ENCODE data around the gene SLC1A5. TPM values are rescaled to one million over a fixed set of nuclear protein-coding genes. Genes with fewer than 3 reads are reported as not detected.

Gene SLC1A5
- polyA plus RNA-seq, 3 donors, result 34.6 to 64.9 (median 57.3) TPM

- peaks cover 0 to 2% (median 0%) of the 10 kb centered on the region in 7 donors for H3K9me3 Mint-ChIP-seq
- no peaks in the 10 kb centered on the region for H3K27me3 ChIP-seq (ENCODE audit: control insufficient read depth in 2 of 2, insufficient read depth in 2 of 2, low read length in 2 of 2)
- peaks cover 55% of the 10 kb centered on the region for H3K4me1 Mint-ChIP-seq
- peak overlapping the region; percentile 7 for H3K4me2 ChIP-seq (replicated peaks; ENCODE audit: extremely low read depth, low read length, poor library complexity, severe bottlenecking)
- TF ChIP-seq CTCF (IDR thresholded peaks at IDR 0.05), result peak; percentile 99
- peak; percentile 59 to 69 (median 69) for DNase-seq
- H3K4me1 ChIP-seq (ENCODE audit: control insufficient read depth in 1 of 2, insufficient read depth in 2 of 2, low read length in 2 of 2), result peaks cover 50 to 55% of the 10 kb centered on the region in 2 donors
- peaks cover 40% of the 10 kb centered on the region for H3K79me2 ChIP-seq (ENCODE audit: insufficient read depth, low read length)
- H3K4me3 ChIP-seq (replicated peaks in 1 of 3; ENCODE audit: low read depth in 2 of 3, low read length in 3 of 3), result no peak overlapping the region
- H3K27ac Mint-ChIP-seq, result peak overlapping the region in 4 of 7 donors; percentile 12 to 73 (median 24)
- no peaks in the 10 kb centered on the region for H3K9me3 ChIP-seq (replicated peaks in 1 of 2; ENCODE audit: control insufficient read depth in 1 of 2, insufficient read depth in 1 of 2, low read length in 2 of 2)
- H3K27me3 Mint-ChIP-seq (ENCODE audit: low read depth in 3 of 3), result peaks cover 2% of the 10 kb centered on the region in 3 donors
- H3K9ac ChIP-seq (ENCODE audit: insufficient read depth, low read length, poor library complexity, severe bottlenecking), result no peak overlapping the region
- peaks cover 76 to 87% of the 10 kb centered on the region in 2 donors for H3K36me3 Mint-ChIP-seq
- H3K4me3 Mint-ChIP-seq, result no peak overlapping the region
- no peak overlapping the region for H3K27ac ChIP-seq (ENCODE audit: low read depth in 1 of 2, low read length in 2 of 2)
- peaks cover 85% of the 10 kb centered on the region for H4K20me1 ChIP-seq (ENCODE audit: insufficient read depth, low read length)
- WGBS (ENCODE audit: insufficient coverage), result 44% methylated on average over 18 of the region's 20 CpGs
- intact Hi-C loops (cut with micrococcal nuclease), result loop anchor here (1.0 to 2.0 kb wide), 2 partner anchors 14 to 25 kb away; no protein-coding TSS in a partner anchor
- no peak overlapping the region for H2AFZ ChIP-seq (ENCODE audit: insufficient read depth, low read depth, low read length, poor library complexity, severe bottlenecking)
- H3K36me3 ChIP-seq (replicated peaks in 1 of 2; ENCODE audit: control insufficient read depth in 1 of 2, insufficient read depth in 2 of 2, low read length in 2 of 2), result peaks cover 68 to 77% of the 10 kb centered on the region in 2 donors
Measured at GRCh38 chr19:46728693-46729339, 59.6 kb downstream of the SLC1A5 start.

DNA sequence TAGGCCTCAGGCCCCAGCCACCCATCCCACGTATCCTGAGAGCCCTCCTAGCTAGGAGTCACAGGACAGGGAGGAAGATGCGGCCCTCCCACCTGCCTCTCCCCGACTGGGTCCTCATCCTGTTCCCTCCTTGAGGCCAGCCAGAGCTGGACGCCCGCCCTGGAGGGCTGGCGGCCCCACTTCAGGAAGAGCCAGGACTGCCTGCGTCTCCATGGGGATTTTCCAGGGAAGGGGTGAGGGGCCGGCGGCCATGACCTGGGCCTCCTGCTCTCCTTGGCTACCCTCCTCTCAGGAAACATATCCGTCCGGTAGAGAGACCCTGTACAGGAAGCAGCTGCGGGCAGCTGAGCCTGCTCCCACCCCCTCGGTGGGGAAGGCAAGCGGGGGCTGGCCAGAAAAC, 60.2 kb downstream of the SLC1A5 start:
- H3K36me3 ChIP-seq (replicated peaks in 1 of 2; ENCODE audit: control insufficient read depth in 1 of 2, insufficient read depth in 2 of 2, low read length in 2 of 2), result peaks cover 74 to 83% of the 10 kb centered on the region in 2 donors
- peaks cover 0 to 2% (median 0%) of the 10 kb centered on the region in 7 donors for H3K9me3 Mint-ChIP-seq
- peaks cover 2% of the 10 kb centered on the region in 3 donors for H3K27me3 Mint-ChIP-seq (ENCODE audit: low read depth in 3 of 3)
- H3K4me1 ChIP-seq (ENCODE audit: control insufficient read depth in 1 of 2, insufficient read depth in 2 of 2, low read length in 2 of 2), result peaks cover 44 to 49% of the 10 kb centered on the region in 2 donors
- no peak for TF ChIP-seq CTCF (IDR thresholded peaks at IDR 0.05)
- intact Hi-C loops (cut with micrococcal nuclease), result loop anchor here (1.0 to 2.0 kb wide), 2 partner anchors 13 to 24 kb away; no protein-coding TSS in a partner anchor
- no peak for DNase-seq
- peak overlapping the region in 2 of 7 donors; percentile 26 to 73 for H3K27ac Mint-ChIP-seq
- H3K4me3 Mint-ChIP-seq, result no peak overlapping the region
- H3K4me1 Mint-ChIP-seq, result peaks cover 50% of the 10 kb centered on the region
- no peaks in the 10 kb centered on the region for H3K9me3 ChIP-seq (replicated peaks in 1 of 2; ENCODE audit: control insufficient read depth in 1 of 2, insufficient read depth in 1 of 2, low read length in 2 of 2)
- WGBS (ENCODE audit: insufficient coverage), result 53% methylated on average over 8 of the region's 14 CpGs
- H3K4me3 ChIP-seq (replicated peaks in 1 of 3; ENCODE audit: low read depth in 2 of 3, low read length in 3 of 3), result no peak overlapping the region
- H3K27ac ChIP-seq (ENCODE audit: low read depth in 1 of 2, low read length in 2 of 2), result no peak overlapping the region
- H4K20me1 ChIP-seq (ENCODE audit: insufficient read depth, low read length), result peaks cover 87% of the 10 kb centered on the region
- no peak overlapping the region for H2AFZ ChIP-seq (ENCODE audit: insufficient read depth, low read depth, low read length, poor library complexity, severe bottlenecking)
- H3K9ac ChIP-seq (ENCODE audit: insufficient read depth, low read length, poor library complexity, severe bottlenecking), result no peak overlapping the region
- peaks cover 81 to 93% of the 10 kb centered on the region in 2 donors for H3K36me3 Mint-ChIP-seq
- H3K79me2 ChIP-seq (ENCODE audit: insufficient read depth, low read length), result peaks cover 40% of the 10 kb centered on the region
- H3K4me2 ChIP-seq (replicated peaks; ENCODE audit: extremely low read depth, low read length, poor library complexity, severe bottlenecking), result peak overlapping the region; percentile 7
- no peaks in the 10 kb centered on the region for H3K27me3 ChIP-seq (ENCODE audit: control insufficient read depth in 2 of 2, insufficient read depth in 2 of 2, low read length in 2 of 2)

All from CD14-positive monocyte (primary cell).